Tibial nerve (tissue), 4 donors: Measurements from ENCODE around the gene ATG9B. TPM values are rescaled to one million over a fixed set of nuclear protein-coding genes. Genes with fewer than 3 reads are reported as not detected.

Experiments used
- DNase-seq, 2 donors: peaks; one replicate each; pipeline ENCODE4 v3.0.0-alpha.2; 2019; ENCODE audit warnings: low spot score in 2 of 2
- H3K27ac ChIP-seq, 4 donors: fragments of 200-600 bp; sonication (generic) in 3 of 4; one replicate each; pipeline ENCODE4 v1.5.1; 2017 to 2019; ENCODE audit warnings: mild to moderate bottlenecking in 1 of 4
- H3K27me3 ChIP-seq, 2 donors: fragments of 200-600 bp; sonication (generic) in 1 of 2; one replicate each; pipeline versions ENCODE4 v1.5.1 to v1.6.0; 2017 to 2019
- H3K36me3 ChIP-seq, 3 donors: fragments of 200-600 bp; sonication (generic); one replicate each; pipeline ENCODE4 v1.5.1; 2018 to 2019
- H3K4me1 ChIP-seq, 4 donors: fragments of 200-600 bp; sonication (generic) in 3 of 4; one replicate each; pipeline ENCODE4 v1.5.1; 2017 to 2019
- H3K4me3 ChIP-seq, 4 donors: fragments of 200-600 bp; sonication (generic) in 3 of 4; one replicate each; pipeline ENCODE4 v1.5.1; 2017 to 2019; ENCODE audit warnings: mild to moderate bottlenecking in 1 of 4, moderate library complexity in 1 of 4
- H3K9me3 ChIP-seq, 4 donors: fragments of 200-600 bp; sonication (generic) in 3 of 4; one replicate each; pipeline ENCODE4 v1.5.1; 2017 to 2019
- EP300 ChIP-seq, 2 donors: sonication (generic); formaldehyde crosslinking; IDR thresholded peaks; one replicate each; pipeline ENCODE4 v1.6.1; 2017; ENCODE audit warnings: antibody characterized with exemption in 2 of 2, mild to moderate bottlenecking in 1 of 2
- POLR2A ChIP-seq, 2 donors: fragments of 450-650 bp; IDR thresholded peaks; one replicate each; pipeline ENCODE4 v1.6.1; 2017; ENCODE audit warnings: antibody characterized with exemption in 2 of 2, mild to moderate bottlenecking in 2 of 2, moderate library complexity in 2 of 2
- WGBS, 2 donors: methylation state at CpG; one replicate each; pipeline ENCODE4 v1.1.5; 2018; 5-methylcytosine and 5-hydroxymethylcytosine counted together
- total RNA-seq, 4 donors: library from RNA; depleted of rRNA; stranded (reverse); fragments of >200 nt; gene quantifications; one replicate each; pipeline ENCODE4 v1.1.0, GENCODE V29; 2016
- TF ChIP-seq, protein P1 (sequence below), 5 experiments: fragments of 200-600 bp in 3 of 5; fragments of 450-650 bp in 2 of 5; sonication (generic) in 3 of 5; IDR thresholded peaks; one replicate each; pipeline ENCODE4 v1.5.1; 2016 to 2019; ENCODE audit warnings: antibody characterized with exemption in 5 of 5, mild to moderate bottlenecking in 3 of 5, moderate library complexity in 2 of 5

ATG9B gene
- total RNA-seq, 4 donors from 2014 or later = not detected

DNA sequence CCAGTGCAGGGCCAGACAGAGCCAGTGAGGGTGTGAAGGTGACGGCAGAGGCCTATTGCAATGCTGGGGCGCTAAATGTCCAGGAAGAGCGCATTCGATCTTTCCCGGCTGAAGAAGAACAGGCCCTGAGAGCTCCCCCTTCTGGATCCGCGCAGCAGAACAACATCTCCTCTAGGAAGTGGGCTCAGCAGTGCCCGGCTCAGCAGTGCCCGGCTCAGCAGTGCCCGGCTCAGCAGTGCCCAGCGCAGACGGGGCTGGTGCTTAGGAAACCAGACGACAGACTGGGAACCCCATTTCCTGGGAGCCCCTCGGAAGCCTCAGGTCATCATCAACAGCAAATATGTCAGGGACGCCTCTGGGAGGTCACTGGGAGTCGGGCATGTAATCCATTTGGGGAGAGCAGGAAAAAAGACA is 38.2 kb downstream of the ATG9B start:
- Histone ChIP-seq H3K4me1 (peaks cover 0 to 18% (median 4%) of the 10 kb centered on the region in 4 donors), H3K36me3 (no peaks in the 10 kb centered on the region), H3K9me3 (peaks cover 0 to 5% (median 0%) of the 10 kb centered on the region in 4 donors), H3K27me3 (peaks cover 0 to 36% of the 10 kb centered on the region in 2 donors), H3K27ac (no peak overlapping the region), H3K4me3 (no peak overlapping the region)
- TF ChIP-seq, protein P1, sequence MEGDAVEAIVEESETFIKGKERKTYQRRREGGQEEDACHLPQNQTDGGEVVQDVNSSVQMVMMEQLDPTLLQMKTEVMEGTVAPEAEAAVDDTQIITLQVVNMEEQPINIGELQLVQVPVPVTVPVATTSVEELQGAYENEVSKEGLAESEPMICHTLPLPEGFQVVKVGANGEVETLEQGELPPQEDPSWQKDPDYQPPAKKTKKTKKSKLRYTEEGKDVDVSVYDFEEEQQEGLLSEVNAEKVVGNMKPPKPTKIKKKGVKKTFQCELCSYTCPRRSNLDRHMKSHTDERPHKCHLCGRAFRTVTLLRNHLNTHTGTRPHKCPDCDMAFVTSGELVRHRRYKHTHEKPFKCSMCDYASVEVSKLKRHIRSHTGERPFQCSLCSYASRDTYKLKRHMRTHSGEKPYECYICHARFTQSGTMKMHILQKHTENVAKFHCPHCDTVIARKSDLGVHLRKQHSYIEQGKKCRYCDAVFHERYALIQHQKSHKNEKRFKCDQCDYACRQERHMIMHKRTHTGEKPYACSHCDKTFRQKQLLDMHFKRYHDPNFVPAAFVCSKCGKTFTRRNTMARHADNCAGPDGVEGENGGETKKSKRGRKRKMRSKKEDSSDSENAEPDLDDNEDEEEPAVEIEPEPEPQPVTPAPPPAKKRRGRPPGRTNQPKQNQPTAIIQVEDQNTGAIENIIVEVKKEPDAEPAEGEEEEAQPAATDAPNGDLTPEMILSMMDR (IDR thresholded peaks at IDR 0.05) = peak; percentile 30 to 63 (median 48)
- no peak for TF ChIP-seq EP300 (IDR thresholded peaks at IDR 0.05)
- 9 to 11% methylated on average over 16 of the region's 16 CpGs for WGBS, 2 donors
- DNase-seq = peak; percentile 25 to 53

DNA sequence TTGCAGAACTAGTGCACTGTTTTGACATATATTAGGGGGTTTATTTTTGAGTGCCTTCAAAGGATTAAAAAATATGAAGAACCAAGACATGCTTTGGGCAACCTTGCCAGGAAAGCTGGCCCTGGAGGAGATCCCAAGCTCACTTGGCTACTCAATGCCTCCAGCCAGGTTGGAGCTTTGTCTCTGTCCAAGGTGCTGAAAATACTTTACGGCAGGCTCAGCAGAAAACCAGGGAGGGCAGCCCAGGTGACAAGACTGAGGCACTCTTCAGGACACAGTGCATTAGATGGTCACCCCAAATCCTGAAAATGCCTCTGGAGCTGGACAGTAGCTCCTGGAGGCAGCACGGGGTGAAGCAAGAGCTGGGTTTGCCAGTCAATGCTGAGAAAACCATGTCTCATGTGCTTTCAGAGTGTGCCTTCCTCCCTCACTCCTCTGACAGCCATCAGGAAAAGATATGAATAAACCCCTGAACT is 40.4 kb downstream of the ATG9B start:
- peaks cover 0 to 43% of the 10 kb centered on the region in 2 donors for H3K27me3 ChIP-seq
- no peaks in the 10 kb centered on the region for H3K9me3 ChIP-seq
- H3K4me1 ChIP-seq = peaks cover 0 to 36% (median 7%) of the 10 kb centered on the region in 4 donors
- no peak overlapping the region for H3K27ac ChIP-seq
- no peak overlapping the region for H3K4me3 ChIP-seq
- 0 to 15% methylated on average over 2 of the region's 2 CpGs for WGBS, 2 donors
- TF ChIP-seq POLR2A (IDR thresholded peaks at IDR 0.05) (no peak), EP300 (IDR thresholded peaks at IDR 0.05) (no peak)
- TF ChIP-seq, protein P1 (IDR thresholded peaks at IDR 0.05) = no peak
- H3K36me3 ChIP-seq = no peaks in the 10 kb centered on the region
- peak in 1 of 2 donors; percentile 26 for DNase-seq

DNA sequence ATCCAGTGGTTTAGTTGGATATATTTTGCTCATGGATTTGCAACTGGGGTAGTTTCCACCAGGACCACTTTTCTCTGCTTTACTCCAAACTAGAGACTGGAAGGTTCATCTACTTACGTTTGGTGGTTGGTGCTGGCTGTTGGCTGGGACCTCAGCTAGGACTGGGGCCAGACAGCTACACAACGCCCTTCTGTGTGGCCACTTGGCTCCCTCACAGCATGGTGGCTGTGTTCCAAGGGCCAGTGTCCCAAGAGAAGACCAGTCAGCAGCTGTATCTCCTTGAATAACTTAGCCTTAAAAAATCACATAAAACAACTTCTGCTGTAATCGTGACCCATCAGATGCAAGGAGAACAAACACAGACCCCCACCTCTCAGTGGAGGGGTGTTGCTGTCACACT is 41.9 kb downstream of the ATG9B start:
- Histone ChIP-seq H3K27ac (no peak overlapping the region), H3K9me3 (no peaks in the 10 kb centered on the region), H3K4me3 (no peak overlapping the region), H3K36me3 (no peaks in the 10 kb centered on the region), H3K4me1 (peaks cover 0 to 38% (median 9%) of the 10 kb centered on the region in 4 donors), H3K27me3 (peaks cover 0 to 39% of the 10 kb centered on the region in 2 donors)
- 10 to 34% methylated on average over 3 of the region's 3 CpGs for WGBS, 2 donors
- DNase-seq = peak in 1 of 2 donors; percentile 27
- TF ChIP-seq, protein P1 (IDR thresholded peaks at IDR 0.05) = no peak
- TF ChIP-seq POLR2A (IDR thresholded peaks at IDR 0.05) = no peak
- no peak for TF ChIP-seq EP300 (IDR thresholded peaks at IDR 0.05)

DNA sequence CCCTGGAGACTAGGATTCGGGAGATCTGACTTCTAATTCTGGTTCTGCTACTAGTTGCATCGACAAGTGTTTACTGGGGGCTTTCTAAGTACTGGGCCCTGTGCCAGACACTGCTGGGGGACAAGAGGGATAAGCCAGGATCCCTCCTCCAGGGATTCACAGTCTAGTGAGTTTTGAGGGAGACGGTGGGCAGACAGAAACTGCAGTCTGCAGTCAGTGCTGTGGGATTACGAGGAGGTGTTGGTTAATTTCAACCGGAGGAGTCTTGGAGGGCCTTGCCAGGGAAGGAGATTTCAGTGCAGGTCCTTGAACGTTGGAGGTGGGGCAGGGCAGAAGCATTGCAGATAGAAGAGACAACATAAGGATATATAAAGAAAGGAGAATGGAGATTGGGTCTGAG is 42.6 kb downstream of the ATG9B start:
- DNase-seq = no peak
- peaks cover 0 to 40% of the 10 kb centered on the region in 2 donors for H3K27me3 ChIP-seq
- peaks cover 0 to 45% (median 10%) of the 10 kb centered on the region in 4 donors for H3K4me1 ChIP-seq
- no peaks in the 10 kb centered on the region for H3K9me3 ChIP-seq
- H3K27ac ChIP-seq = no peak overlapping the region
- no peak overlapping the region for H3K4me3 ChIP-seq
- H3K36me3 ChIP-seq = no peaks in the 10 kb centered on the region
- WGBS, 2 donors = 47 to 66% methylated on average over 5 to 6 of the region's 6 CpGs
- TF ChIP-seq POLR2A (IDR thresholded peaks at IDR 0.05) (no peak), EP300 (IDR thresholded peaks at IDR 0.05) (no peak)
- TF ChIP-seq, protein P1 (IDR thresholded peaks at IDR 0.05) = no peak

DNA sequence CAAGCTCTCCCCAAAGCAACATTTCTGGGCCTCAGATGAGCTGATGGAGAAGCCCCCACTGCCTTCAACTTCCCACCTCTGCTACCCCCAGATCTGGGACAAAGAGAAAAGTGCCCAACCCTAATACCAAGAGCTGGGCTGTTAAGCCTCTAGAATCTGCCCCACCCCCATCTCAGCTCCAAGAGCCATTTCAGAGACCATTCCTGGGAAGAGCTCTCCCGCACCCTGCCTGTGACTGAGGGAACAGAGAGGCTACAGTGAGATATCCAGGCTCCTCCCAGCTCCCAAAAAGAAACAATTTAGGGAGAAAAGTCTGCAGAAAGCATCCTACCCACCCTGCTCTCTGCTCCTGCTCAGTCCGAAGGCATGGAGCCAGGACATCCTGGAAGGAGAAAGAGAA is 43.6 kb downstream of the ATG9B start:
- no peak for DNase-seq
- Histone ChIP-seq H3K36me3 (no peaks in the 10 kb centered on the region), H3K4me3 (no peak overlapping the region), H3K27me3 (peaks cover 0 to 43% of the 10 kb centered on the region in 2 donors), H3K4me1 (peaks cover 0 to 42% (median 10%) of the 10 kb centered on the region in 4 donors), H3K9me3 (no peaks in the 10 kb centered on the region), H3K27ac (no peak overlapping the region)
- WGBS, 2 donors = 18 to 24% methylated on average over 2 of the region's 2 CpGs
- TF ChIP-seq POLR2A (IDR thresholded peaks at IDR 0.05) = no peak
- TF ChIP-seq, protein P1 (IDR thresholded peaks at IDR 0.05) = no peak
- TF ChIP-seq EP300 (IDR thresholded peaks at IDR 0.05) = no peak
